ENCODE measurements around the gene FBXW8.

GRCh38 chr12:117002051-117002817, 91.5 kb downstream of the FBXW8 start:
- TF ChIP-seq POLR2A (IDR thresholded peaks at IDR 0.05) (no peak), CTCF (IDR thresholded peaks at IDR 0.05) (no peak)

All from thyroid gland (tissue), 4 donors.